Middle frontal gyrus (tissue), 1 donor: Measurements from ENCODE around the gene DLGAP5.

Experiments used
- DNase-seq: peaks from one replicate; pipeline ENCODE4 v3.0.0-alpha.2; 2015; ENCODE audit warnings: low spot score; ENCODE audit errors: extremely low spot score

The DLGAP5 gene

GRCh38 chr14:55129428-55130195 lies 61.8 kb downstream of the DLGAP5 start:
- no peak for DNase-seq

GRCh38 chr14:55129086-55129427 lies 62.3 kb downstream of the DLGAP5 start, which contains the start of gene LGALS3:
Gene LGALS3, plus strand, starts transcription at chr14:55129252. Its CDS starts 8,122 bp downstream, at chr14:55137374.
- no peak for DNase-seq

- DNase-seq = no peak
Observed at GRCh38 chr14:55128386-55129085, 62.8 kb downstream of the DLGAP5 start.

GRCh38 chr14:55127460-55127951 lies 63.9 kb downstream of the DLGAP5 start:
- DNase-seq = no peak

- DNase-seq = no peak
Observed at GRCh38 chr14:55126932-55127459, 64.4 kb downstream of the DLGAP5 start.

- no peak for DNase-seq
Observed at GRCh38 chr14:55126034-55126433, 65.4 kb downstream of the DLGAP5 start.

- no peak for DNase-seq
Observed at GRCh38 chr14:55125403-55125802, 66.0 kb downstream of the DLGAP5 start.

GRCh38 chr14:55124774-55125386 lies 66.5 kb downstream of the DLGAP5 start:
- no peak for DNase-seq

- DNase-seq = no peak
Observed at GRCh38 chr14:55123852-55124639, 67.3 kb downstream of the DLGAP5 start.

- DNase-seq = no peak
Observed at GRCh38 chr14:55123101-55123500, 68.3 kb downstream of the DLGAP5 start.

GRCh38 chr14:55122440-55122986 lies 68.9 kb downstream of the DLGAP5 start:
- DNase-seq = no peak

- DNase-seq = no peak
Observed at GRCh38 chr14:55121628-55122439, 69.6 kb downstream of the DLGAP5 start.

GRCh38 chr14:55120571-55121495 lies 70.6 kb downstream of the DLGAP5 start:
- DNase-seq = no peak

GRCh38 chr14:55118761-55119160 lies 72.6 kb downstream of the DLGAP5 start:
- DNase-seq = no peak

GRCh38 chr14:55117803-55118441 lies 73.5 kb downstream of the DLGAP5 start:
- DNase-seq = no peak

GRCh38 chr14:55116246-55117030 lies 74.9 kb downstream of the DLGAP5 start:
- DNase-seq = no peak

GRCh38 chr14:55115861-55116245 lies 75.5 kb downstream of the DLGAP5 start:
- DNase-seq = no peak

- DNase-seq = no peak
Observed at GRCh38 chr14:55115460-55115859, 75.9 kb downstream of the DLGAP5 start.
